K562 (cell line): ENCODE data around the gene PDIA4. TPM values are rescaled to one million over a fixed set of nuclear protein-coding genes. Genes with fewer than 3 reads are reported as not detected.

Experiments
- ADNP ChIP-seq: fragments of 200-800 bp; sonication (Bioruptor generic); IDR thresholded peaks from 2 replicates; pipeline ENCODE4 v1.6.1; 2016; ENCODE audit warnings: missing genetic modification characterization, missing compliant biosample characterization
- ARID3B ChIP-seq: fragments of 250-450 bp; sonication (Bioruptor Pico); IDR thresholded peaks from 2 replicates; pipeline ENCODE4 v1.4.0; 2020; ENCODE audit warnings: borderline replicate concordance
- CBX5 ChIP-seq: IDR thresholded peaks from 2 replicates; pipeline ENCODE4 v1.6.1; 2014; ENCODE audit warnings: low read depth, borderline replicate concordance
- CREM ChIP-seq: IDR thresholded peaks from 2 replicates; pipeline ENCODE4 v1.6.1; 2014; ENCODE audit warnings: antibody characterized with exemption, low read depth
- E2F1 ChIP-seq: sonication (generic); formaldehyde crosslinking; IDR thresholded peaks from 2 replicates; pipeline ENCODE4 v1.8.1; 2023; ENCODE audit warnings: mild to moderate bottlenecking, missing genetic modification reagents, moderate library complexity
- KDM2B ChIP-seq: fragments of 250-450 bp; sonication (Bioruptor Pico); IDR thresholded peaks from 2 replicates; pipeline ENCODE4 v1.8.0; 2021; ENCODE audit warnings: mild to moderate bottlenecking, moderate library complexity
- KDM5B ChIP-seq: fragments of 200-600 bp; sonication (generic); IDR thresholded peaks from 2 replicates; pipeline ENCODE4 v1.6.1; 2012; ENCODE audit warnings: low read depth, mild to moderate bottlenecking, moderate library complexity, low read length, control low read depth, inconsistent platforms; ENCODE audit not compliant: insufficient replicate concordance
- MNT ChIP-seq, 2 experiments: fragments of 450-650 bp; conservative IDR thresholded peaks; 2 replicates each; pipeline ENCODE4 v1.6.1; 2017; ENCODE audit warnings: mild to moderate bottlenecking in 2 of 2, moderate library complexity in 2 of 2
- NELFE ChIP-seq: IDR thresholded peaks from 2 replicates; pipeline ENCODE4 v1.6.1; 2011; ENCODE audit warnings: mild to moderate bottlenecking; ENCODE audit not compliant: insufficient read depth, insufficient read length
- NFATC3 ChIP-seq: fragments of 450-650 bp; IDR thresholded peaks from 2 replicates; pipeline ENCODE4 v1.6.1; 2017; ENCODE audit warnings: mild to moderate bottlenecking
- PYGO2 ChIP-seq: fragments of 450-650 bp; IDR thresholded peaks from 2 replicates; pipeline ENCODE4 v1.6.1; 2016; ENCODE audit warnings: mild to moderate bottlenecking, missing genetic modification characterization, moderate library complexity, missing compliant biosample characterization
- SAP30 ChIP-seq: fragments of 200-600 bp; sonication (generic); IDR thresholded peaks from 2 replicates; pipeline ENCODE4 v1.6.1; 2012; ENCODE audit warnings: borderline replicate concordance, low read depth, mild to moderate bottlenecking, moderate library complexity, low read length, control low read depth, inconsistent platforms; ENCODE audit not compliant: insufficient read depth, poor library complexity, severe bottlenecking
- SNRNP70 ChIP-seq: fragments of 200-400 bp; formaldehyde crosslinking; optimal IDR thresholded peaks from 2 replicates; pipeline ENCODE3; 2017; ENCODE audit warnings: low read depth, low read length
- TAF15 ChIP-seq: fragments of 200-400 bp; formaldehyde crosslinking; IDR thresholded peaks from 2 replicates; pipeline ENCODE4 v1.6.1; 2017; ENCODE audit warnings: mild to moderate bottlenecking, low read depth, low read length, moderate library complexity
- ZBED1 ChIP-seq: IDR thresholded peaks from 2 replicates; pipeline ENCODE4 v1.6.1; 2014
- ZBTB8A ChIP-seq: fragments of 450-650 bp; IDR thresholded peaks from 2 replicates; pipeline ENCODE4 v1.6.1; 2018; ENCODE audit warnings: mild to moderate bottlenecking, moderate library complexity; ENCODE audit not compliant: partially characterized antibody
- ZNF124 ChIP-seq: sonication (generic); formaldehyde crosslinking; IDR thresholded peaks from 2 replicates; pipeline ENCODE4 v1.8.1; 2022; ENCODE audit warnings: missing genetic modification reagents
- polyA plus RNA-seq, 8 experiments: library from polyadenylated mRNA; depleted of rRNA in 4 of 8; stranded (reverse) in 5 of 8; unstranded in 3 of 8; fragments of >200 nt; fragmentation: Nextera tagmentation in 2 of 8; fragmentation: Illumina TruSeq in 1 of 8; extraction: Ambion mirVana in 2 of 8; extraction: Trizol in 1 of 8; gene quantifications; 2 replicates each; pipeline versions ENCODE4 v1.2.1 to v1.2.3, GENCODE V29; 2011 to 2014; ENCODE audit warnings: inconsistent platforms in 1 of 8, missing spikeins in 1 of 8
- total RNA-seq, 7 experiments: library from RNA; depleted of rRNA in 6 of 7; stranded (reverse); fragments of >200 nt in 6 of 7; fragmentation: Illumina TruSeq in 2 of 7; extraction: Trizol in 2 of 7; gene quantifications; 2 replicates each; pipeline versions ENCODE4 v1.2.1 to v1.2.3, GENCODE V29; 2011 to 2021; ENCODE audit warnings: low replicate concordance in 1 of 7
- TF ChIP-seq, protein P1 (sequence below): sonication (generic); formaldehyde crosslinking; IDR thresholded peaks from 2 replicates; pipeline ENCODE4 v1.8.1; 2023; ENCODE audit warnings: mild to moderate bottlenecking, missing genetic modification reagents
- TF ChIP-seq, protein P2 (sequence below): IDR thresholded peaks from 2 replicates; pipeline ENCODE4 v1.6.1; 2012; ENCODE audit warnings: low read depth, low read length, improper control_type of control experiment, borderline replicate concordance
- TF ChIP-seq, protein P3 (sequence below): fragments of 250-450 bp; sonication (Bioruptor Pico); IDR thresholded peaks from 2 replicates; pipeline ENCODE4 v1.8.0; 2021; ENCODE audit warnings: moderate library complexity, mild to moderate bottlenecking, inconsistent platforms

PDIA4 gene
- total and polyA plus RNA-seq, 9 of the 15 experiments (the other 6 are each of a cell fraction or from before 2014, with no cell fraction given), result 9.1 to 175 (median 146) TPM

DNA sequence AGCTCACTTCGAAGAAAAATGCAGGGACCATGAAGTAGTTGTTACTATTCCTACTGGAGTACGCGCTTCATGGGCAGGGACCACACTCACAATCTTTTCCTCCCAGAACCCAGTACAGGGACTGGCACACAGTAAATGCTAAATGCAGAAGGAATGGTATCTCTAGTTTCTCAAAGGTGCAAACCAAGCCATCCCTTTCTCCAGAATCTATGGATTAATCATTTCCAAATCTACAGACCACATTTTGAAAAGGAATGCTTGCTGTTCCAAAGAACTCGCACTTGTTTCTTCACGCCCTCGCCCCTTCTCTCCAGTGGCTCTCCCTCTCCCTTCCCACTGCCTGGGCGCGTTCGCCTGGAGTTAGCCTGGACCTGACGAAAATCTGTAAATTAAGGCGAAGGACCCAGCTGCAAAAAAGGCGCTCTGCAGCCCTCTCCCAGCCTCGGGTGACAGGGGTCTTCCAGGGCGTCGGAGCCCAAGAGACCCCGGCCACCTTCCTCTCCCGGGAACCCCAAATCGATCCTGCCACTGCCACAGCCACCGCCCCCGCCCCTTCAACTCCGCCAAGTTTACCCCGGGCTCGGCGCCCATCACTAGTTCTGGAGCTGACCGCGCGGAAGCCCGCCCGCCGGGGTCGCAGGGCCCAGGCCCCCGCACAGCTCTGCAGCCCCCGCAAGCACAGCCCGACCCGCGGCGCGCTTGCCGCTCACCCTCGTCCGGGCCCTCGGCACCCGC is 527 bp downstream of the PDIA4 start (continued):
- TF ChIP-seq SNRNP70 (no peak), CREM (no peak), ARID3B (CRISPR knock-in tag) (no peak), ADNP (no peak), ZBED1 (0 out of 2 replicates have a peak, but pooled peaks have one; percentile 19), MNT (conservative IDR thresholded peaks at IDR 0.05) (no peak), KDM5B (no peak), NFATC3 (no peak), CBX5 (no peak), TAF15 (no peak), PYGO2 (tag) (no peak), SAP30 (no peak), NELFE (no peak), ZBTB8A (no peak), ZNF124 (no peak), E2F1 (CRISPR knock-in tag) (no peak), KDM2B (CRISPR knock-in tag) (no peak)
- TF ChIP-seq, protein P1, sequence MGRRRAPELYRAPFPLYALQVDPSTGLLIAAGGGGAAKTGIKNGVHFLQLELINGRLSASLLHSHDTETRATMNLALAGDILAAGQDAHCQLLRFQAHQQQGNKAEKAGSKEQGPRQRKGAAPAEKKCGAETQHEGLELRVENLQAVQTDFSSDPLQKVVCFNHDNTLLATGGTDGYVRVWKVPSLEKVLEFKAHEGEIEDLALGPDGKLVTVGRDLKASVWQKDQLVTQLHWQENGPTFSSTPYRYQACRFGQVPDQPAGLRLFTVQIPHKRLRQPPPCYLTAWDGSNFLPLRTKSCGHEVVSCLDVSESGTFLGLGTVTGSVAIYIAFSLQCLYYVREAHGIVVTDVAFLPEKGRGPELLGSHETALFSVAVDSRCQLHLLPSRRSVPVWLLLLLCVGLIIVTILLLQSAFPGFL (CRISPR knock-in tag), result peak; percentile 93; the same call in 1 of the 2 replicates
- TF ChIP-seq, protein P2, sequence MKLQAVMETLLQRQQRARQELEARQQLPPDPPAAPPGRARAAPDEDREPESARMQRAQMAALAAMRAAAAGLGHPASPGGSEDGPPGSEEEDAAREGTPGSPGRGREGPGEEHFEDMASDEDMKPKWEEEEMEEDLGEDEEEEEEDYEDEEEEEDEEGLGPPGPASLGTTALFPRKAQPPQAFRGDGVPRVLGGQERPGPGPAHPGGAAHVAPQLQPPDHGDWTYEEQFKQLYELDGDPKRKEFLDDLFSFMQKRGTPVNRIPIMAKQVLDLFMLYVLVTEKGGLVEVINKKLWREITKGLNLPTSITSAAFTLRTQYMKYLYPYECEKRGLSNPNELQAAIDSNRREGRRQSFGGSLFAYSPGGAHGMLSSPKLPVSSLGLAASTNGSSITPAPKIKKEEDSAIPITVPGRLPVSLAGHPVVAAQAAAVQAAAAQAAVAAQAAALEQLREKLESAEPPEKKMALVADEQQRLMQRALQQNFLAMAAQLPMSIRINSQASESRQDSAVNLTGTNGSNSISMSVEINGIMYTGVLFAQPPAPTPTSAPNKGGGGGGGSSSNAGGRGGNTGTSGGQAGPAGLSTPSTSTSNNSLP, result no peak
- TF ChIP-seq, protein P3, sequence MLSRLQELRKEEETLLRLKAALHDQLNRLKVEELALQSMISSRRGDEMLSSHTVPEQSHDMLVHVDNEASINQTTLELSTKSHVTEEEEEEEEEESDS (CRISPR knock-in tag), result no peak
